ENCODE results near the gene AGBL3.

AGBL3 gene

DNA sequence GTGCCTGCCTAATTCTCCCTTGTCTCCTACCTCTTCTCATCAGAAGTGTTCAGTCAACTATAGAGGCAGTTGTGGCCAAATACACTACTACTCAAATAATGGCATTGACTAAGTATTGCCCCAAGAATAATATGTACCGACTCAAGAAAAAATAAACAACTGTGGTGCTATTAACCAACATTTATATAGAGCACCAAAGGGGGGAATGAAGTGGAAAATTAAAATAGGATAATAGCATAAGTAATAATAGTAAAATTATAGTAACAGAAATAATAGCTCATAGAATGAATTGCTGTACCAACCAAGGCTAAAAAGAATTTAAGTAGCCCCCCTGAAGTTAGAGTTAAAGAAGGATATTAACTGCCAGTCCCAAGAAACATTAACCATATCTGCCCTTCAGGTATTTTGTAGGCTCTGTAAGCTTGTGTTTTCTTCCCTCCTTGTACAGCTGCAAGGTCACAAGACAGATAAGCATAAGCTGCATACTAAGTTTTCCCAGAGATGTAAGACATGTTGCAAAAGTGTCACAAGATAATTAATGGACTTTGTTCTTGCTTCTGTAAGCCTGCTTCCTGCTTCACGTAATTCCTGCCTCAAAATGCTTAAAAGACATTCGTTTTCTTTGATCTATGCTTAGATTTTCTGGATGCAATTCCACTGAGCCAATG is 195.1 kb downstream of the AGBL3 start:
- Histone ChIP-seq H3K9me3 (ENCODE audit: control insufficient read depth, insufficient read depth, low read length) (peaks cover 18% of the 10 kb centered on the region), H3K9ac (ENCODE audit: low read depth, low read length) (no peak overlapping the region), H3K4me1 (ENCODE audit: insufficient read depth, low read length) (peaks cover 13% of the 10 kb centered on the region), H3K36me3 (ENCODE audit: insufficient read depth, low read length) (peaks cover 8% of the 10 kb centered on the region; the same call in 1 of the 2 replicates)

DNA sequence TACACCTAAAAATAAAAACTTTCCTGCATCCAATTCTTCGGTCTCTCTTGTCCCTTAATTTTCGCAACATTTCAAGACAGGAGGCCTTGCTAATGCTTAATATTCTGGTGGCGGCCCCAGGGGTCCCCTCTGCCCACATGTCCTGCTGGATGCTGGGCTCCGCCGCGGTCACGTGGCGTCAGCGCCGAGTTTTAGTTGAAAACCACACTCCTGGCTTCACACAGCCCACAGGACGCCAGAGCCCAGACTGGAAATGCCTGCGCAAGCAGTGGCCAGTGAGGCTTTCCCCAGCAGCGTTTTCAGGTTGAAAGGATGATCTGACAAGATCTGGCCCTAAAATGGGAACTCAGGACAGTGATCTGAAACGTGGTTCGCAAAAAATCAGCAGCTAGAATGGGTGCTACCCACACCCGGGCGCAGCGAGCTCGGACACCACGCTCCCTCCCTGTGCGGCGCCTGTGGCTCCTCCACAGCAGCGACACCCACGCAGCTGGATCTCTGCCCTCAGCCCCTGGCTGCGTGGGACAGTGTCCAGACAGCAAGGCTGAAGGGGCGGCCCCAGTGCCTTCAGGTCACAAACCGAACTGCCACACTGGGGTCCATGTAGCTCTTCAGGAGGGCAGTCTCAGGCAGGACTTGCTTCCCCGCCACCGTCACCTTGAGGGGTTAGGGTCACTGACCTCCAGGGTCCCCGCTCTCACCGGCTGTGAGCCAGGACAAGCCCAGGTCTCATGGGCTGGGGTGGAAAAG is 195.8 kb downstream of the AGBL3 start:
- Histone ChIP-seq H3K9me3 (ENCODE audit: control insufficient read depth, insufficient read depth, low read length) (peaks cover 18% of the 10 kb centered on the region), H3K9ac (ENCODE audit: low read depth, low read length) (no peak overlapping the region)

DNA sequence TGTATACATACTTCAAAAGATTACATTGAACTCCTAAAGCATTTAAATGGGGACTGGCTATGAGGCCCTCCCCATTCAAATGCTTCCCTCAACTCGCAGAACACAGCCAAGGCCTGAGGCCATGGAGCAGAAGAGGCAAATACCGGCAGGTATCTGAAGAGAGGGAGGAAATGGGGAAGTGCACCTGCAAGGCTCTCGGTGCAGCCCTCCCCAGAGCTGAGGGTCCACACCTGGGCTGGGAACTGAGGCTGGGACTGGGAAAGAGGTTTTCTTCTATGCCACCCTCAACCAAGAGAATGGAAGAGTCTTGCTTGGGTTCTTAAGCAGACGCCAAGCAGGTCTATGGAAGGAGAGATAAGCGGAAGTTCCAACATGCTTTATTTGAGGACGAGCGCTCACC is 197.2 kb downstream of the AGBL3 start:
- H3K36me3 ChIP-seq (ENCODE audit: insufficient read depth, low read length) = peaks cover 8% of the 10 kb centered on the region; the same call in 1 of the 2 replicates
- no peaks in the 10 kb centered on the region for H3K4me1 ChIP-seq (ENCODE audit: insufficient read depth, low read length)
- H3K9me3 ChIP-seq (ENCODE audit: control insufficient read depth, insufficient read depth, low read length) = peaks cover 18% of the 10 kb centered on the region
- no peak overlapping the region for H3K9ac ChIP-seq (ENCODE audit: low read depth, low read length)

More for the DNA sequence above, 195.8 kb downstream of the AGBL3 start:
- peaks cover 9% of the 10 kb centered on the region for H3K4me1 ChIP-seq (ENCODE audit: insufficient read depth, low read length)
- peaks cover 8% of the 10 kb centered on the region; the same call in 1 of the 2 replicates for H3K36me3 ChIP-seq (ENCODE audit: insufficient read depth, low read length)

DNA sequence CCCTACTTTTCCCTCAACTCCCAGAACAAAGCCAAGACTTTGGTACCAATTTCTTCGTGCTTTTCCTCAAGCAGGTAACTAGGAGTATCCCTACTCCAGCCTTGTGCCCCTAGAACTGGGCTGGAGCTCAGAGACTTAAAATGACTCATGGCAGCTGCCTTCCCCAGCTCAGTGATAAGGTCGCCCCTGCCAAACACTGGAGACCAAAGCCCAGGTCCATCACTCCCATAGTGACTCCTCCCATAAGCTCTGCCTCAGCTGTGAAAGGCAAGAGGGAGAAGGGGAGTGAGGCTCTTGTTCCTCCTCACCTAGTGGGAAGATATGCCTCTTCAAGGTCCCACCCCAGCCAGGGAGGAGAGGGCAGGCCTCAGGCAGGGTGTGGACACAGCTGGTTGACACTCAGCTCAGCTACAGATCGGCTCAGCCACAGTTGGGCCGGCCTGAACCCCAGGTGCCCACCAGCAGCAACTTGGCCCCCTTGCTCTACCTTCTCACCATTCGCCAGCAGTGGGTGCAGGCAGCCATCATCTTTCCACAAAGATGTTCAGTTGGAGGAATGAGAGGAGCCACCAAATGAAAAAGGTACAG is 198.0 kb downstream of the AGBL3 start:
- Histone ChIP-seq H3K36me3 (ENCODE audit: insufficient read depth, low read length) (peaks cover 8% of the 10 kb centered on the region; the same call in 1 of the 2 replicates), H3K4me1 (ENCODE audit: insufficient read depth, low read length) (no peaks in the 10 kb centered on the region), H3K9me3 (ENCODE audit: control insufficient read depth, insufficient read depth, low read length) (peaks cover 18% of the 10 kb centered on the region), H3K9ac (ENCODE audit: low read depth, low read length) (no peak overlapping the region)
